Measurements from ENCODE around the gene TUBB1. TPM values are rescaled to one million over a fixed set of nuclear protein-coding genes. Genes with fewer than 3 reads are reported as not detected.

TUBB1 gene
- total and polyA plus RNA-seq, 2 of the 13 experiments (the other 11 are each of a cell fraction or from before 2014, with no cell fraction given): 0.11 to 57.6 TPM

GRCh38 chr20:59032023-59032712 lies 12.9 kb downstream of the TUBB1 start, which contains the start of gene ATP5F1E (continued):
- TF ChIP-seq HMG20B (CRISPR knock-in tag; conservative IDR thresholded peaks at IDR 0.05): no peak; the same call in 1 of the 2 replicates
- peak; percentile 99 for TF ChIP-seq ZNF333 (CRISPR knock-in tag; IDR thresholded peaks at IDR 0.05; ENCODE audit: borderline replicate concordance)
- TF ChIP-seq PITX1 (CRISPR knock-in tag; IDR thresholded peaks at IDR 0.05): peak; percentile 67; the same call in 1 of the 2 replicates
- TF ChIP-seq ZNF547 (CRISPR knock-in tag; IDR thresholded peaks at IDR 0.05): peak; percentile 98
- TF ChIP-seq MXD1 (CRISPR knock-in tag; IDR thresholded peaks at IDR 0.05): peak; percentile 97
- TF ChIP-seq ATF1 (CRISPR knock-in tag; IDR thresholded peaks at IDR 0.05): no peak
- no peak for TF ChIP-seq RAD51 (IDR thresholded peaks at IDR 0.05; ENCODE audit: borderline replicate concordance)
- TF ChIP-seq PPARG (CRISPR knock-in tag; conservative IDR thresholded peaks at IDR 0.05): peak; percentile 62
- TF ChIP-seq ZNF704 (CRISPR knock-in tag; IDR thresholded peaks at IDR 0.05; ENCODE audit: borderline replicate concordance): peak; percentile 75; the same call in 1 of the 2 replicates
- peak; percentile 93; the same call in 1 of the 2 replicates for TF ChIP-seq ZBTB10 (CRISPR knock-in tag; IDR thresholded peaks at IDR 0.05; ENCODE audit: borderline replicate concordance)
- TF ChIP-seq IRX3 (CRISPR knock-in tag; IDR thresholded peaks at IDR 0.05; ENCODE audit: borderline replicate concordance, low read depth): peak; percentile 93
- peak; percentile 94 for TF ChIP-seq ZFY (CRISPR knock-in tag; IDR thresholded peaks at IDR 0.05)
- no peak for TF ChIP-seq NBN (conservative IDR thresholded peaks at IDR 0.05)
- no peak for TF ChIP-seq ZNF207 (IDR thresholded peaks at IDR 0.05; ENCODE audit: borderline replicate concordance)
- TF ChIP-seq FLYWCH1 (CRISPR knock-in tag; IDR thresholded peaks at IDR 0.05): peak; percentile 86; the same call in 1 of the 2 replicates
- no peak for TF ChIP-seq RFXANK (CRISPR knock-in tag; IDR thresholded peaks at IDR 0.05)
- peak; percentile 38; the same call in 1 of the 2 replicates for TF ChIP-seq TERF1 (CRISPR knock-in tag; IDR thresholded peaks at IDR 0.05)
- TF ChIP-seq ZSCAN12 (CRISPR knock-in tag; IDR thresholded peaks at IDR 0.05): peak; percentile 79; the same call in 1 of the 2 replicates
- TF ChIP-seq REST (IDR thresholded peaks at IDR 0.05; ENCODE audit: borderline replicate concordance in 1 of 2, low read depth in 1 of 2, low read length in 2 of 2): peak in 1 of 2 experiments; percentile 31; a peak in 1 of 4 replicates
- peak; percentile 81 for TF ChIP-seq ZFP36L1 (CRISPR knock-in tag; IDR thresholded peaks at IDR 0.05)
- TF ChIP-seq TBL1XR1 (IDR thresholded peaks at IDR 0.05; ENCODE audit: borderline replicate concordance, low read length, partially characterized antibody): peak; percentile 58
